ENCODE results near the gene HDAC4.

- TF ChIP-seq POLR2A (IDR thresholded peaks at IDR 0.05) = no peak
- TF ChIP-seq CTCF (IDR thresholded peaks at IDR 0.05) = no peak
Measured at GRCh38 chr2:239257511-239257937, 143.3 kb downstream of the HDAC4 start.

Data from testis (tissue), 2 donors.